Suprapubic skin (tissue), 3 donors: Measurements from ENCODE around the gene SYTL5.

ENCODE experiments used
- CTCF ChIP-seq, 2 donors: fragments of 200-600 bp in 1 of 2; fragments of 450-650 bp in 1 of 2; sonication (generic) in 1 of 2; IDR thresholded peaks; one replicate each; pipeline ENCODE4 v1.5.1; 2016 to 2019; ENCODE audit warnings: antibody characterized with exemption in 2 of 2, mild to moderate bottlenecking in 1 of 2, moderate library complexity in 1 of 2
- EP300 ChIP-seq: sonication (generic); formaldehyde crosslinking; IDR thresholded peaks from one replicate; pipeline ENCODE4 v1.6.1; 2017; ENCODE audit warnings: antibody characterized with exemption

DNA sequence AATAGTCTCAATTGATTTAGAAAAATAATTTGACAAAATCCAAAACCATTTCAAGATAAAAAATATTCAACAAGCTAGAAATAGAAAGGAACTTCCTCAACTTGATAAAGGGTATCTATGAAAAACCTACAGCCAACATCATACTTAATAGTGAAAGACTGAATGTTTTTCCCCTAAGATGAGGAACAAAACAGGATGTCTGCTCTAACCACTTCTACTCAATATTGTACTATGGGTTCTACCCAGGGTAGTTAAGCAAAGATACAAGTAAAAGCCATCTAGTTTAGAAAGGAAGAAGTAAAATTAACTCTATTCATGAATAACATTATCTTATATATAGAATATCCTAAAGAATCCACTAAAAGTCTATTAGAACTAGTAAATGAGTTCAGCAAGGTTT lies 21.5 kb upstream of the SYTL5 start:
- no peak for TF ChIP-seq CTCF (IDR thresholded peaks at IDR 0.05)
- no peak for TF ChIP-seq EP300
